ENCODE data around the gene CYP2R1.

Gene CYP2R1

DNA sequence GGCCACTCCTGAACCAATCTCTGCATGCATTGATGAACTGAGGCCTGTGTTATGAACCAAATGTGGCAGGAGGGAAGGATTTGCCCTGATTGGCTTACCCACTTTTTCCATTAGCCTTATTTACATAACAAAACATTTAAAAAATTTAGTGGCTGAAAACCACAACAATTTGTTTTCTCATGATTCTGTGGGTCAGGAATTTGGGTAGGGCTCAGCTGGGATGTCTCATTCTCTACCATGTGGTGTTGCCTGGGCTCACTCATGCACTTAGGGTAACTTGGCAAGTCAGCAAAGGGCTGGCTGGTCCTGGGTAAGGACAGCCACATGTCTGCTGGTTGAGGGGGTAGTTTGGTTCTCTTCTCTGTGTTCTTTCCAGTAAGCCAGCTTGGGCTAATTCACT is 35.1 kb upstream of the CYP2R1 start:
- TF ChIP-seq, protein P1, sequence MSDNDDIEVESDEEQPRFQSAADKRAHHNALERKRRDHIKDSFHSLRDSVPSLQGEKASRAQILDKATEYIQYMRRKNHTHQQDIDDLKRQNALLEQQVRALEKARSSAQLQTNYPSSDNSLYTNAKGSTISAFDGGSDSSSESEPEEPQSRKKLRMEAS (IDR thresholded peaks at IDR 0.05): no peak
- TF ChIP-seq CREB1 (IDR thresholded peaks at IDR 0.05; ENCODE audit: low read depth) (no peak), CEBPB (IDR thresholded peaks at IDR 0.05) (no peak), ZBTB7A (IDR thresholded peaks at IDR 0.05; ENCODE audit: low read depth) (no peak), RAD21 (IDR thresholded peaks at IDR 0.05; ENCODE audit: low read depth) (no peak), FOXM1 (IDR thresholded peaks at IDR 0.05; ENCODE audit: borderline replicate concordance, low read depth) (no peak), TAF1 (IDR thresholded peaks at IDR 0.05; ENCODE audit: low read depth) (no peak), USF1 (IDR thresholded peaks at IDR 0.05) (no peak), TEAD4 (IDR thresholded peaks at IDR 0.05) (no peak), YY1 (IDR thresholded peaks at IDR 0.05; ENCODE audit: low read depth) (no peak), TCF12 (IDR thresholded peaks at IDR 0.05; ENCODE audit: low read depth) (no peak), EP300 (IDR thresholded peaks at IDR 0.05; ENCODE audit: borderline replicate concordance) (no peak), NFIC (IDR thresholded peaks at IDR 0.05) (no peak), EGR1 (IDR thresholded peaks at IDR 0.05) (no peak)
- TF ChIP-seq, protein P2, sequence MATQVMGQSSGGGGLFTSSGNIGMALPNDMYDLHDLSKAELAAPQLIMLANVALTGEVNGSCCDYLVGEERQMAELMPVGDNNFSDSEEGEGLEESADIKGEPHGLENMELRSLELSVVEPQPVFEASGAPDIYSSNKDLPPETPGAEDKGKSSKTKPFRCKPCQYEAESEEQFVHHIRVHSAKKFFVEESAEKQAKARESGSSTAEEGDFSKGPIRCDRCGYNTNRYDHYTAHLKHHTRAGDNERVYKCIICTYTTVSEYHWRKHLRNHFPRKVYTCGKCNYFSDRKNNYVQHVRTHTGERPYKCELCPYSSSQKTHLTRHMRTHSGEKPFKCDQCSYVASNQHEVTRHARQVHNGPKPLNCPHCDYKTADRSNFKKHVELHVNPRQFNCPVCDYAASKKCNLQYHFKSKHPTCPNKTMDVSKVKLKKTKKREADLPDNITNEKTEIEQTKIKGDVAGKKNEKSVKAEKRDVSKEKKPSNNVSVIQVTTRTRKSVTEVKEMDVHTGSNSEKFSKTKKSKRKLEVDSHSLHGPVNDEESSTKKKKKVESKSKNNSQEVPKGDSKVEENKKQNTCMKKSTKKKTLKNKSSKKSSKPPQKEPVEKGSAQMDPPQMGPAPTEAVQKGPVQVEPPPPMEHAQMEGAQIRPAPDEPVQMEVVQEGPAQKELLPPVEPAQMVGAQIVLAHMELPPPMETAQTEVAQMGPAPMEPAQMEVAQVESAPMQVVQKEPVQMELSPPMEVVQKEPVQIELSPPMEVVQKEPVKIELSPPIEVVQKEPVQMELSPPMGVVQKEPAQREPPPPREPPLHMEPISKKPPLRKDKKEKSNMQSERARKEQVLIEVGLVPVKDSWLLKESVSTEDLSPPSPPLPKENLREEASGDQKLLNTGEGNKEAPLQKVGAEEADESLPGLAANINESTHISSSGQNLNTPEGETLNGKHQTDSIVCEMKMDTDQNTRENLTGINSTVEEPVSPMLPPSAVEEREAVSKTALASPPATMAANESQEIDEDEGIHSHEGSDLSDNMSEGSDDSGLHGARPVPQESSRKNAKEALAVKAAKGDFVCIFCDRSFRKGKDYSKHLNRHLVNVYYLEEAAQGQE (IDR thresholded peaks at IDR 0.05; ENCODE audit: low read depth): no peak

- no peak for TF ChIP-seq TCF12 (IDR thresholded peaks at IDR 0.05; ENCODE audit: low read depth)
- TF ChIP-seq YY1 (IDR thresholded peaks at IDR 0.05; ENCODE audit: low read depth): no peak
- TF ChIP-seq TEAD4 (IDR thresholded peaks at IDR 0.05): no peak
- TF ChIP-seq, protein P2 (IDR thresholded peaks at IDR 0.05; ENCODE audit: low read depth): no peak
- TF ChIP-seq, protein P1 (IDR thresholded peaks at IDR 0.05): no peak
- TF ChIP-seq EP300 (IDR thresholded peaks at IDR 0.05; ENCODE audit: borderline replicate concordance): no peak
- no peak for TF ChIP-seq CREB1 (IDR thresholded peaks at IDR 0.05; ENCODE audit: low read depth)
- no peak for TF ChIP-seq FOXM1 (IDR thresholded peaks at IDR 0.05; ENCODE audit: borderline replicate concordance, low read depth)
- TF ChIP-seq EGR1 (IDR thresholded peaks at IDR 0.05): no peak
- no peak for TF ChIP-seq ZBTB7A (IDR thresholded peaks at IDR 0.05; ENCODE audit: low read depth)
- no peak for TF ChIP-seq NFIC (IDR thresholded peaks at IDR 0.05)
- no peak for TF ChIP-seq TAF1 (IDR thresholded peaks at IDR 0.05; ENCODE audit: low read depth)
- no peak for TF ChIP-seq RAD21 (IDR thresholded peaks at IDR 0.05; ENCODE audit: low read depth)
- no peak for TF ChIP-seq USF1 (IDR thresholded peaks at IDR 0.05)
- no peak for TF ChIP-seq CEBPB (IDR thresholded peaks at IDR 0.05)
Observed at GRCh38 chr11:14924318-14924717, 32.3 kb upstream of the CYP2R1 start.

DNA sequence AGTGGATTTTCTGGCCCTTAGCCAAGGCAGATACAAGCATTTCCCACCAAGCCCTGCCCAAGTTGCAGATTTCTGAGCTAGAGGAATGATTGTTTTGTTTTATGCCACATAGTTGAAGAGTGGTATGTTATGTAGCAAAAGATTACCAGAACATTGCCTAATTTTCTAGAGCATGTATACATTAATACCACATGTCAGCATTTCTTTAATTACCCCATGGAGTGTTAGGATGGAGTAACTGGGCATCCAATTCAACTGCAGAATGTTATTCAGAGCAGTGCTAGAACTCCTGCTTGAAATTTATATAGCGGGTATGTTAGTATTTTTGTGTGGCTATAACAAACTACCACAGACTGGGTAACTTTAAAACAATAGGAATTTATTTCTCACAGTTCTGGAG is 24.4 kb upstream of the CYP2R1 start:
- TF ChIP-seq FOXM1 (IDR thresholded peaks at IDR 0.05; ENCODE audit: borderline replicate concordance, low read depth): no peak
- no peak for TF ChIP-seq YY1 (IDR thresholded peaks at IDR 0.05; ENCODE audit: low read depth)
- no peak for TF ChIP-seq USF1 (IDR thresholded peaks at IDR 0.05)

- TF ChIP-seq EP300 (IDR thresholded peaks at IDR 0.05; ENCODE audit: borderline replicate concordance) (no peak), RAD21 (IDR thresholded peaks at IDR 0.05; ENCODE audit: low read depth) (no peak), CEBPB (IDR thresholded peaks at IDR 0.05) (no peak), TAF1 (IDR thresholded peaks at IDR 0.05; ENCODE audit: low read depth) (no peak), TCF12 (IDR thresholded peaks at IDR 0.05; ENCODE audit: low read depth) (no peak), FOXM1 (IDR thresholded peaks at IDR 0.05; ENCODE audit: borderline replicate concordance, low read depth) (no peak), ZBTB7A (IDR thresholded peaks at IDR 0.05; ENCODE audit: low read depth) (no peak), YY1 (IDR thresholded peaks at IDR 0.05; ENCODE audit: low read depth) (no peak), EGR1 (IDR thresholded peaks at IDR 0.05) (no peak), USF1 (IDR thresholded peaks at IDR 0.05) (no peak), NFIC (IDR thresholded peaks at IDR 0.05) (no peak), TEAD4 (IDR thresholded peaks at IDR 0.05) (no peak), CREB1 (IDR thresholded peaks at IDR 0.05; ENCODE audit: low read depth) (no peak)
- TF ChIP-seq, protein P1 (IDR thresholded peaks at IDR 0.05): no peak
- TF ChIP-seq, protein P2 (IDR thresholded peaks at IDR 0.05; ENCODE audit: low read depth): no peak
Observed at GRCh38 chr11:14914536-14914935, 22.5 kb upstream of the CYP2R1 start.

Data from Ishikawa (cell line).